MM.1S (cell line): ENCODE results near the gene RRM1.

Experiments
- DNase-seq: peaks from one replicate; pipeline ENCODE4 v3.0.0-alpha.2; 2015
- H2AFZ ChIP-seq: fragments of 300-600 bp; sonication (generic); 2 replicates; pipeline ENCODE4 v1.6.0; 2016; ENCODE audit warnings: antibody characterized with exemption, low read length
- H3F3A ChIP-seq: fragments of 300-600 bp; sonication (generic); 2 replicates; pipeline ENCODE4 v1.6.1; 2016; ENCODE audit warnings: mild to moderate bottlenecking, antibody characterized with exemption, low read length, moderate library complexity, mixed read lengths; ENCODE audit not compliant: insufficient read depth
- H3K27ac ChIP-seq: fragments of 300-600 bp; sonication (generic); 2 replicates; pipeline ENCODE4 v1.5.1; 2016; ENCODE audit warnings: mild to moderate bottlenecking, low read length
- H3K27me3 ChIP-seq: fragments of 300-600 bp; sonication (generic); replicated peaks from 2 replicates; pipeline ENCODE4 v1.6.0; 2016; ENCODE audit warnings: low read length; ENCODE audit not compliant: insufficient read depth
- H3K36me3 ChIP-seq: fragments of 300-600 bp; sonication (generic); replicated peaks from 2 replicates; pipeline ENCODE4 v1.6.1; 2016; ENCODE audit warnings: mild to moderate bottlenecking, low read length, mixed read lengths; ENCODE audit not compliant: insufficient read depth
- H3K4me1 ChIP-seq: fragments of 300-600 bp; sonication (generic); 2 replicates; pipeline ENCODE4 v1.6.1; 2016; ENCODE audit warnings: low read length, mixed read lengths
- H3K4me2 ChIP-seq: fragments of 300-600 bp; sonication (generic); 2 replicates; pipeline ENCODE4 v1.6.0; 2016; ENCODE audit warnings: low read depth, low read length
- H3K4me3 ChIP-seq: fragments of 300-600 bp; sonication (generic); 2 replicates; pipeline ENCODE4 v1.5.1; 2016; ENCODE audit warnings: low read length, mixed read lengths
- H3K79me2 ChIP-seq: fragments of 300-600 bp; sonication (generic); 2 replicates; pipeline ENCODE4 v1.6.1; 2016; ENCODE audit warnings: mixed run types, low read length, mixed read lengths
- H3K9ac ChIP-seq: fragments of 300-600 bp; sonication (generic); 2 replicates; pipeline ENCODE4 v1.6.1; 2016; ENCODE audit warnings: low read length, mixed read lengths
- H3K9me2 ChIP-seq: fragments of 300-600 bp; sonication (generic); replicated peaks from 2 replicates; pipeline ENCODE4 v1.6.1; 2016; ENCODE audit warnings: mild to moderate bottlenecking, low read length, mixed read lengths; ENCODE audit not compliant: insufficient read depth
- H3K9me3 ChIP-seq: fragments of 300-600 bp; sonication (generic); replicated peaks from 2 replicates; pipeline ENCODE4 v1.6.1; 2016; ENCODE audit warnings: mild to moderate bottlenecking, low read length, mixed read lengths; ENCODE audit not compliant: insufficient read depth
- H4K20me1 ChIP-seq: fragments of 300-600 bp; sonication (generic); 2 replicates; pipeline ENCODE4 v1.6.1; 2016; ENCODE audit warnings: mild to moderate bottlenecking, low read length, moderate library complexity, mixed read lengths; ENCODE audit not compliant: insufficient read depth
- CTCF ChIP-seq: fragments of 300-600 bp; sonication (generic); IDR thresholded peaks from 2 replicates; pipeline ENCODE4 v1.5.1; 2016; ENCODE audit warnings: antibody characterized with exemption, low read length, mixed read lengths
- EZH2 ChIP-seq: fragments of 300-600 bp; sonication (generic); optimal IDR thresholded peaks from 2 replicates; pipeline ENCODE3; 2017; ENCODE audit warnings: low read depth, mild to moderate bottlenecking, antibody characterized with exemption, low read length, mixed read lengths
- EZH2phosphoT487 ChIP-seq: fragments of 300-600 bp; sonication (generic); IDR thresholded peaks from 2 replicates; pipeline ENCODE4 v1.6.1; 2018; ENCODE audit warnings: antibody characterized with exemption, low read length

RRM1 gene

DNA sequence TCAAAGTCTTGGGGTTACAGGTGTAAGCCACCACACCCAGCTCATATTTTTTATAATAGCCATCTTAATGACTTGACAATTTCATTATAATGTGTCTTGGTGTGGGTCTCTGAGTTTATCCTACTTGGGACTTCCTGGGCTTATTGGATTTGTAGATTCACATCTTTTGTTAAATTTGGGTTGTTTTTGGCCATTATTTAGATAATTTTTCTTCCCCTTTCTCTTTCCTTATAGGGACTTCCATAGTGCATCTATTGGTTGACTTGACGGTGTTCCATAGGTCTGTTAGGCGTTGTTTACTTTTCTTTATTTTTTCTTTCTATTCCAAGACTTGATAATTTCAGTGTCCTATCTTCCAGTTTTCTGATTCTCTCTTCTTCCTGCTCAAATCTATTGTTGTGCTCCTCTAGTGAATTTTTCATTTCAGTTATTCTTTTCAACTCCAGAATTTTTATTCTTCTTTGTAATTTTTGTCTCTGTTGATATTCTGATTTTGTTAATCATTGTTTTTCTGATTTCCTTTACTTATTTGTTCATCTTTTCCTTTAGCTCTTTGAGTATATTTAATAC lies 45.6 kb downstream of the RRM1 start:
- Histone ChIP-seq H3K27ac (no peak overlapping the region), H3K27me3 (no peaks in the 10 kb centered on the region), H3K9ac (no peak overlapping the region), H3K79me2 (no peaks in the 10 kb centered on the region), H3K9me3 (no peaks in the 10 kb centered on the region), H3K9me2 (no peaks in the 10 kb centered on the region), H4K20me1 (no peaks in the 10 kb centered on the region), H3F3A (no peaks in the 10 kb centered on the region), H3K36me3 (peaks cover 6% of the 10 kb centered on the region; the same call in 1 of the 2 replicates), H3K4me2 (no peak overlapping the region), H3K4me1 (no peaks in the 10 kb centered on the region), H3K4me3 (no peak overlapping the region), H2AFZ (no peak overlapping the region)
- DNase-seq: no peak
- no peak for TF ChIP-seq EZH2phosphoT487
- TF ChIP-seq CTCF: no peak
- no peak for TF ChIP-seq EZH2

DNA sequence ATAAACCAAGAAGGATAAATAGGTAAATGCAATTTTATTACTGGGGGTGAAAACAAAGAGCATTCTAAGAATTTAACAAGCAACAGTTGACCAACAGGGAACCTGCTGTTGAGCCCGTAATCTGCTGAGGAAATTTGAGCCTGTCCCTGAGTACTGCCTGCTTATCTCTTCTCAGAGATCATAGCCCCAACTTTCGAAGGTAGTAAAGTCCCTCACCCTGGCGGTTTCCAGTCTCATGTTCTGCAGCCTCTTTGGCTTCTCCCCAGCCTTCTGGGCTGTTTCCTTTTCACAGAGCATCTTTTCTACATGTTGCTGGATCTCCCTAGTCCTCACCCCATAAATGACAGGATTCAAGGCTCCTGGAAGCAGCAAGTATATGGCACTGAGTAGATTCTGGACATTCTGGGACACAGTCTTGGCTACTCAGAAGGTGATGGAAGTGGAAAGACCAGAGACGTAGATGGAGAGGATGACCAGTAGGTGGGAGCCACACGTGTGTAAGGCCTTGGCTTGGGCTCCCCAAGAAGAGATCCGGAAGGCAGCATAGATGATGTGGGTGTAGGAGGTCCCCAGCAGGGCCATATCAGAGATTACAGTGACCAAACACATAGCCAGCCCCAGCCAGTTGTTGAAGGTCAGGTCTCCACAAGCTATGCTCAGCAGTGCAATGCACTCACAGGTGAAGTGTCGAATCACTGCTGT lies 51.6 kb downstream of the RRM1 start:
- Histone ChIP-seq H3K27ac (no peak overlapping the region), H3K9ac (no peak overlapping the region), H3K4me3 (no peak overlapping the region), H4K20me1 (no peaks in the 10 kb centered on the region), H3K4me1 (no peaks in the 10 kb centered on the region), H2AFZ (no peak overlapping the region), H3K9me2 (no peaks in the 10 kb centered on the region), H3K36me3 (0 out of 2 replicates have a peak, but pooled peaks cover 5% of the 10 kb centered on the region), H3K27me3 (no peaks in the 10 kb centered on the region), H3F3A (no peaks in the 10 kb centered on the region), H3K4me2 (no peak overlapping the region), H3K79me2 (no peaks in the 10 kb centered on the region), H3K9me3 (no peaks in the 10 kb centered on the region)
- no peak for DNase-seq
- TF ChIP-seq EZH2phosphoT487: no peak
- no peak for TF ChIP-seq CTCF
- TF ChIP-seq EZH2: no peak

DNA sequence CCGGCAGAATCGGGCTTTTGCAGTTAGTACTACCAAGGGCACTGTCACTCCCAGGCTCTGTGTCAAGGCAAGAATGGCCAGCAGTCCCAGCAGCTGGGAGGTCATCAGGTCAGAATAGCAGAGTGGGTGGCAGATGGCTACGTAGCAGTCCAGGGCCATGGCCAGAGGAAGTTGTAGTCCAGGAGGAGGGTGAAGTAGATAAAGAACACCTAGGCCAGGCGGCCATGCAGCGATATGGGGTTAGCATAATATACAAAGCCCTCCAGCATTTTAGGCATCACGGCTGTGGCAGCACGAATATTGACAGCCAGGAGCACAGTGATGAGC lies 52.1 kb downstream of the RRM1 start:
- no peak overlapping the region for H2AFZ ChIP-seq
- TF ChIP-seq CTCF: no peak
- TF ChIP-seq EZH2: no peak
- TF ChIP-seq EZH2phosphoT487: no peak
- no peak overlapping the region for H3K4me2 ChIP-seq
- no peak overlapping the region for H3K27ac ChIP-seq
- no peaks in the 10 kb centered on the region for H3F3A ChIP-seq
- DNase-seq: no peak
- no peaks in the 10 kb centered on the region for H4K20me1 ChIP-seq
- H3K4me3 ChIP-seq: no peak overlapping the region
- H3K36me3 ChIP-seq: 0 out of 2 replicates have a peak, but pooled peaks cover under 1% of the 10 kb centered on the region
- no peaks in the 10 kb centered on the region for H3K9me2 ChIP-seq
- H3K4me1 ChIP-seq: no peaks in the 10 kb centered on the region
- no peaks in the 10 kb centered on the region for H3K79me2 ChIP-seq
- H3K9ac ChIP-seq: no peak overlapping the region
- no peaks in the 10 kb centered on the region for H3K9me3 ChIP-seq
- no peaks in the 10 kb centered on the region for H3K27me3 ChIP-seq
